Aorta (tissue), 5 donors: ENCODE data around the gene ZDHHC4. TPM values are rescaled to one million over a fixed set of nuclear protein-coding genes. Genes with fewer than 3 reads are reported as not detected.

Experiments used
- ATAC-seq: fragments of 200-7000 bp; cut with Tn5 transposase; one replicate; pipeline ENCODE4 v1.9.1; 2022; ENCODE audit warnings: moderate library complexity; ENCODE audit not compliant: low FRiP score
- DNase-seq, 2 donors: peaks; one replicate each; pipeline ENCODE4 v3.0.0-alpha.2; 2020
- H3K27ac ChIP-seq, 2 donors: one replicate each; pipeline ENCODE4 v1.5.1; 2013; ENCODE audit warnings: low read length in 2 of 2, mild to moderate bottlenecking in 2 of 2, moderate library complexity in 2 of 2, control low read depth in 1 of 2, inconsistent platforms in 1 of 2, low read depth in 1 of 2
- H3K27me3 ChIP-seq, 2 donors: one replicate each; pipeline ENCODE4 v1.6.1; 2013; ENCODE audit warnings: control low read depth in 1 of 2, low read length in 1 of 2, mild to moderate bottlenecking in 1 of 2, moderate library complexity in 1 of 2; ENCODE audit not compliant: insufficient read depth in 2 of 2, control insufficient read depth in 1 of 2
- H3K36me3 ChIP-seq, 2 donors: one replicate each; pipeline ENCODE4 v1.6.1; 2013; ENCODE audit warnings: control low read depth in 1 of 2, low read length in 1 of 2, mild to moderate bottlenecking in 1 of 2; ENCODE audit not compliant: insufficient read depth in 2 of 2, control insufficient read depth in 1 of 2
- H3K4me1 ChIP-seq, 2 donors: one replicate each; pipeline ENCODE4 v1.6.1; 2013; ENCODE audit warnings: low read length in 2 of 2, control low read depth in 1 of 2, mild to moderate bottlenecking in 1 of 2, moderate library complexity in 1 of 2; ENCODE audit not compliant: insufficient read depth in 2 of 2, control insufficient read depth in 1 of 2
- H3K4me3 ChIP-seq, 2 donors: one replicate each; pipeline ENCODE4 v1.5.1; 2013; ENCODE audit warnings: low read length in 2 of 2, control low read depth in 1 of 2, mild to moderate bottlenecking in 1 of 2
- H3K9me3 ChIP-seq: one replicate; pipeline ENCODE4 v1.6.1; 2013; ENCODE audit warnings: mild to moderate bottlenecking, low read length; ENCODE audit not compliant: control insufficient read depth
- WGBS, 2 donors: extraction: QIAGEN DNeasy Blood & Tissue Kit; methylation state at CpG; one replicate each; pipeline ENCODE4 v1.1.7; 2013; 5-methylcytosine and 5-hydroxymethylcytosine counted together
- intact Hi-C, 2 donors: fragments of 100-400 bp; cut with DNase I; formaldehyde crosslinking; loops; one replicate each; pipeline versions ENCODE4 v1.14.2 to v1.15.0; 2022
- polyA plus RNA-seq, 2 donors: library from polyadenylated mRNA; stranded (reverse); fragments of 200-250 nt; gene quantifications; one replicate each; pipeline ENCODE4 v1.2.3, GENCODE V29; 2013
- total RNA-seq, 2 donors: library from RNA; stranded (reverse); fragmentation: NEBNext Ultra II Directional; extraction: Animal tissue kit (Norgen Biotek cat#: 25700); gene quantifications; one replicate each; pipeline ENCODE4 v1.2.1, GENCODE V29; 2021
- donor health status: healthy with polysubstance abuse.
- donor health status: Bipolar disorder and iron deficiency.
- donor health status: DM: no; HTN: no; CAD: no.
- donor health status: DM: no; HTN: no; CAD: no.
- donor health status: DM: yes; HTN: yes; CAD: no.

Gene ZDHHC4
- total and polyA plus RNA-seq, 4 donors: 33.8 to 49.8 (median 42.5) TPM

DNA sequence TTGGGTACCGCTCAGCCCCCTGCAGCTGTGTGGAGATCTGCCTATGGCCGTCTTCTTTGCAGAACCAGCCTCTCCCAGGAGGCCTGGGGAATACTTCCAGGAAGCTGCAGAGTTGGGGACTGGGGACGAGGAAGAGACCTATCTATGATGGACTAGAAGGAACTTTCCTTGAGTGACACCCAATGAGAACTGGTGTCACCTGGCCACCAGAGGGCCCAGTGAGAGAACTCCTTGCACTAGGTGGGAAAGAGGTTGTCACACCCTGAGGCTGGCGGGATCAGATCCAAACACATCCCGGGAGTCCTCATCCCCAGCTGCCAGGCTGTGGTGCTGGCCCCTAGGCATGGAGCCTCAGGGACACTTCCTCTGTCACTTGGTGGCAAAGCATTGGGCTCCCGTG, 21.1 kb upstream of the ZDHHC4 start:
- DNase-seq (no peak), ATAC-seq (no peak)
- intact Hi-C loops: no loop called here
- no peaks in the 10 kb centered on the region for H3K4me1 ChIP-seq
- H3K4me3 ChIP-seq: no peak overlapping the region
- H3K36me3 ChIP-seq: no peaks in the 10 kb centered on the region
- 82 to 83% methylated on average over 6 of the region's 6 CpGs for WGBS, 2 donors
- no peaks in the 10 kb centered on the region for H3K9me3 ChIP-seq
- no peaks in the 10 kb centered on the region for H3K27me3 ChIP-seq
- H3K27ac ChIP-seq: no peak overlapping the region

DNA sequence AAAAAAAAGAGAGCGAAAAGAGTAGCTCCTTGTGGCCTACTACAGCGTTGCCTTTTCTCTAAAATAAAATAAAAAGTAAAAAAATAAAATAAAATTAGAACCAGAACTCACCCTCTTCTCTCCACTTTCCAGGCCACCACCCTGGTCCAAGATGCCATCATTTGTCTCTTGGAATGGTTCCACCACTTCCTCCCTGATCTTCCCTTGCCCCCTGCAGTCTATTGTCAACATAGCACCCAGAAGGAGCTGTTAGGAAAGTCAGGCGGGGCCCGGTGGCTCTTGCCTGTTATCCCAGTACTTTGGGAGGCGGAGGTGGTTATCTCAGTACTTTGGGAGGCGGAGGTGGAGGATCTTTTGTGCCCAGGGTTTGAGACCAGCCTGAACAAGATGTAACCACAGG, 18.4 kb upstream of the ZDHHC4 start:
- ATAC-seq: no peak
- intact Hi-C loops: no loop called here
- Histone ChIP-seq H3K27ac (no peak overlapping the region), H3K9me3 (no peaks in the 10 kb centered on the region), H3K4me3 (no peak overlapping the region), H3K36me3 (no peaks in the 10 kb centered on the region), H3K4me1 (no peaks in the 10 kb centered on the region), H3K27me3 (no peaks in the 10 kb centered on the region)
- DNase-seq: no peak
- WGBS, 2 donors: 71 to 72% methylated on average over 6 of the region's 6 CpGs

DNA sequence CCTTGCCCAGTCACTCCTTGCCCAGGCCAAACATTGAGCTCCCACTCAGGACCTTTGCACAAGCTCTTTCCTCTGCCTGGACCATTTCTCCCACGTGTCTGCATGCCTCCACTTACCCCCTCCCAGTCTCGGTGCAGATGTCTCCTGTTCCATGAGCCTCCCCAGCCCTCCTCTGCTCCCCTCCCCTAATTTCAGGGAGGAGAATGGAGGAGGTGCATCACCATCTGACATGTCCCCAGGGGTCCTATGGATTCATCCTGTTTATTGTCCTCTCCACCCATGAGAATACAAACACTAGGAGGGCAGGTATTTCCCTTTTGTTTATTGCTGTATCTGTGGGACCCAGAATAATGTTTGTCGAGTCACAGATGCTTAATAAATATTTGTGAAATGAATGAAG, 17.4 kb upstream of the ZDHHC4 start:
- H3K9me3 ChIP-seq: no peaks in the 10 kb centered on the region
- no peaks in the 10 kb centered on the region for H3K36me3 ChIP-seq
- ATAC-seq (no peak), DNase-seq (no peak)
- H3K4me1 ChIP-seq: no peaks in the 10 kb centered on the region
- intact Hi-C loops: no loop called here
- H3K27me3 ChIP-seq: no peaks in the 10 kb centered on the region
- 54 to 62% methylated on average over 3 of the region's 3 CpGs for WGBS, 2 donors
- no peak overlapping the region for H3K4me3 ChIP-seq
- no peak overlapping the region for H3K27ac ChIP-seq

DNA sequence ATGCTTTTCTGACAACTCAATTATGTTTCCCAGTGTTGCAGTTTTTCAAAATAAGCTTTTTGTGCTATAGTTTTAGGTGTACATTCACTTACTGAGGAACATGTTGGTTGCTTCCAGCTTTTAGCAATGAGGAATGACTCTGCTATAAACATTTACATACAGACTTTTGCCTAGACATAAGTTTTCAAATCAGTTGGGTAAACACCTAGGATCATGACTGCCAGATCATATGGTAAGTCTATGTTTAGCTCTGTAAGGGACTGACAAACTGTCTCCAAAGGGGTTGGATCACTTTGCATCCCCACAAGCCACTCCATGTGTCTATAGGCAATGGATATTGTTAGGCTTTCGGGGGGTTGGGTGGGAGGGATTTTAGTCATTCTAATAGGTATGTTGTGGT, 15.1 kb upstream of the ZDHHC4 start:
- WGBS, 2 donors: 95 to 98% methylated on average over 1 of the region's 1 CpG
- ATAC-seq: no peak
- intact Hi-C loops: no loop called here

DNA sequence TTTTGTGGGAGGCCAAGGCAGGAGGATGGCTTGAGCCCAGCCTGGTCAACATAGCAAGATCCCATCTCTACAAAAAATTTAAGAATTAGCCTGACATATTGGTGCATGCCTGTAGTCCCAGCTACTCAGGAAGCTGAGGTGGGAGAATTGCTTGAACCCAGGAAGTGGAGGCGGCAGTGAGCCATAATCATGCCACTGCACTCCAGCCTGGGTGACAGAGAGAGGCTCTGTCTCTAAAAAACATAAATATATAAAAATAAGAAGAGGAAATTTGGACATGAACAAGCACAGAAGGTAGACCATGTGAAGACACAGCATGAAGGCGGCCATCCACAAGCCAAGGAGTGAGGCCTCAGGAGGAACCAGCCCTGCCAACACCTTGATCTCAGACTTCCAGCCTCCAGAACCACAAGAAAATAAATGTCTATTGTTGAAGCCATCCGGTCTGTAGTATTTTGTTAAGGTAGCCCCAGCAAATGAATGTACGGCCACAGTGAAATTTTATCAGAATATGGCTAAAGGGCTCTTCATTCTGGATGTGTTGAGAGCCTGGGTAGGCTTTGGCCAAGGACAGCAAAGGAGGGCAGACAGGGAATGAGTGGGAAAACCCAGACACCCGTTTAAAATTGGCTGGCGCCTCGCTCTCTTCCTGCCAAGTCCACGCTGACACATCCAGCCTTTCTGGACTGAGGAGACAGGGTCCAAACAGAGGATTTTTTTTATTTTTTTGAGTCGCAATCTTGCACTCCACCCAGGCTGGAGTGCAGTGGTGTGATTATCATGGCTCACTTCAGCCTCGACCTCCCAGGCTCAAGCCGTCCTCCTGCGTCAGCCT, 13.1 kb upstream of the ZDHHC4 start:
- intact Hi-C loops: no loop called here
- no peak overlapping the region for H3K4me3 ChIP-seq
- H3K36me3 ChIP-seq: no peaks in the 10 kb centered on the region
- ATAC-seq: no peak
- H3K27me3 ChIP-seq: no peaks in the 10 kb centered on the region
- H3K9me3 ChIP-seq: no peaks in the 10 kb centered on the region
- 18 to 20% methylated on average over 12 of the region's 12 CpGs for WGBS, 2 donors
- H3K4me1 ChIP-seq: no peaks in the 10 kb centered on the region
- peak; percentile 78 to 84 for DNase-seq
- H3K27ac ChIP-seq: no peak overlapping the region

More for the DNA sequence above, 15.1 kb upstream of the ZDHHC4 start:
- no peak overlapping the region for H3K27ac ChIP-seq
- H3K9me3 ChIP-seq: no peaks in the 10 kb centered on the region
- DNase-seq: no peak
- no peaks in the 10 kb centered on the region for H3K27me3 ChIP-seq
- H3K36me3 ChIP-seq: no peaks in the 10 kb centered on the region
- H3K4me3 ChIP-seq: no peak overlapping the region
- H3K4me1 ChIP-seq: no peaks in the 10 kb centered on the region

DNA sequence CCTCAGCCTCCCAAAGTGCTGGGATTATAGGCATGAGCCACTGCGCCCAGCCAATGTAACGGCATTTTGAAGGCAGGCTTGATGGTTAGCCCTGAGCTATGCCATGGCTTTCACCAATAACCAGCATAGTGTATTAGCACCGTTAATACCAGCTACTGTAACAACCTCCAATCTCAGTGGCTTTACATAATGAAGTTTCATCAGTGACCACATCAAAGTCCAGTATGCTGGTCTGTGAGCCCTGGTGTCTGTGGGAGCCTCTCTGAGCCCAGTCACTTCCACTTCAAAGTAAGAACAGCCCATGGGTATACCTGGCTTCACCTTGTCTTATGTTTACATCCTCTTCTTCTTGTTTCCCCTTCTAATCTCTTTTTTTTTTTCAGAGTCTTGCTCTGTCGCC, 11.6 kb upstream of the ZDHHC4 start:
- no peak overlapping the region for H3K27ac ChIP-seq
- H3K27me3 ChIP-seq: peaks cover 0 to 1% of the 10 kb centered on the region in 2 donors
- no peak for ATAC-seq
- no peaks in the 10 kb centered on the region for H3K9me3 ChIP-seq
- 87 to 91% methylated on average over 4 of the region's 4 CpGs for WGBS, 2 donors
- H3K36me3 ChIP-seq: no peaks in the 10 kb centered on the region
- intact Hi-C loops: no loop called here
- no peak overlapping the region for H3K4me3 ChIP-seq
- DNase-seq: no peak
- no peaks in the 10 kb centered on the region for H3K4me1 ChIP-seq

DNA sequence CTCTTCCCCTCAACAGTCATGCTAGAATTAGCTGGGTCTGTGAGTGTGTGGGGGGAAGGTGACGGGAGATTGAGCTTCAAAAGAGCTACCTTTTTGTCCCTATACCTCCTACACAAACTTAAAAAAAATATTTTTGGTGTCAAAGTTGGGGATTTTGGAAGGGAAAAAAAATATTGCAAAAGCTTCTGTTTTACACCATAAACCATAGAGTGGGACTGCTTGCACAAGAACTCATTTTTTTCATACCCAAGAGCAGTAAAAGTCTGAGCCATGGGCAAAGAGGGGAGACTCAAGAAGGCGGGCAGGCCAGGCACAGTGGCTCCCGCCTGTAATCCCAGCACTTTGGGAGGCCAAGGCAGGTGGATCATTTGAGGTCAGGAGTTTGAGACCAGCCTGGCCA, 9.4 kb upstream of the ZDHHC4 start:
- intact Hi-C loops: no loop called here
- no peak for ATAC-seq
- H3K27ac ChIP-seq: no peak overlapping the region
- 89 to 91% methylated on average over 3 of the region's 3 CpGs for WGBS, 2 donors
- no peak overlapping the region for H3K4me3 ChIP-seq
- H3K36me3 ChIP-seq: no peaks in the 10 kb centered on the region
- H3K9me3 ChIP-seq: no peaks in the 10 kb centered on the region
- peaks cover 0 to 1% of the 10 kb centered on the region in 2 donors for H3K27me3 ChIP-seq
- DNase-seq: no peak
- no peaks in the 10 kb centered on the region for H3K4me1 ChIP-seq

DNA sequence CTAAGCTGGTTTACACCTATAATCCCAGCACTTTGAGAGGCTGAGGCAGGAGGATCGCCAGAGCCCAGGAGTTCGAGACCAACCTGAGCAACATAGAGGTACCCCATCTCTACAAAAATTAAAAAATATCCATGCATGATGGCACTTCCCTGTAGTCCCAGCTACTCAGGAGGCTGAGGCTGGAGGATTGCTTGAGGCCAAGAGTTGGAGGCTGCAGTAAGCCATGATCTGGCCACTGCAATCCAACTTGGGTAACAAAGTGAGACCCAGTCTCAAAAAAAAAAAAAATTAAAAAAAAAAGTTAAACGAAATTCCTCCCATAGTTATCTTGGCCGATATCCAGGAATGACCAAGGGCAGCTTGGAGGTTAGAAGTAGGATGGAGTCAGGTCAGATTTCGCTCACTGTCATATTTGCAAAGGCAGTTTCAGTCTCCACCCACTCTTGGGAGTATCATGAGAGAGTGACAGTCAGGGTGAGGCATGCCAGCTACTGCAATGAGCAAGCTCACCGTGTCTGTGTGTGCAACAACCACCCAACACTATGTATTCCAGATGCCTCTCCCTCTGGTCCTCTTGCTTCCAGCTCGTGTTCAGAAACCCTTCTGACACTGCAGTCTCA, 6.0 kb upstream of the ZDHHC4 start:
- no peak for DNase-seq

More for the DNA sequence above, 6.0 kb upstream of the ZDHHC4 start:
- H3K27me3 ChIP-seq: peaks cover 0 to 1% of the 10 kb centered on the region in 2 donors
- WGBS, 2 donors: 60 to 63% methylated on average over 7 of the region's 7 CpGs
- no peaks in the 10 kb centered on the region for H3K9me3 ChIP-seq
- intact Hi-C loops: no loop called here
- no peak overlapping the region for H3K4me3 ChIP-seq
- no peaks in the 10 kb centered on the region for H3K4me1 ChIP-seq
- ATAC-seq: no peak
- H3K36me3 ChIP-seq: no peaks in the 10 kb centered on the region
- no peak overlapping the region for H3K27ac ChIP-seq
